ENCODE results near the gene ZNF780B. TPM values are rescaled to one million over a fixed set of nuclear protein-coding genes. Genes with fewer than 3 reads are reported as not detected.

Gene ZNF780B
- total RNA-seq, 1 donor from 2014 or later: 14.6 TPM

DNA sequence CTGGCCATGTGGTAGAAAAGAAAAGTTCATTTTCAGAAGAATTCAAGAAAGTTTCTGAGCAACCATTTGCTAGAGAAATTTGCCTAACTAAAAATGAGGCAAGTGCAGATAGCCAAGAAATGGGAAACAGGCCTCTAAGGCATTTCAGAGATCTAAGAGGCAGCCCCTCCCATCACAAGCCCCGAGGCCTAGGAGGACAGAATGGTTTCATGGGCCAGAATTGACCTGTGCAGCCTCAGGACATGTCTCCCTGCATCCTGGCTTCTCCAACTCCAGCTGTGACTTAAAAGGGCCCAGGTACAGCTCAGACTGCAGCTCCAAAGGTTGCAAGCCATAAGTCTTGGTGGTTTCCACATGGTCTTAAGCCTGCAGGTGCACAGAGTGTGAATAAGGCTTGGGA, 62.4 kb downstream of the ZNF780B start:
- Histone ChIP-seq H3K9me3 (ENCODE audit: control insufficient read depth in 3 of 3, low read length in 3 of 3) (no peaks in the 10 kb centered on the region), H3K4me1 (ENCODE audit: control insufficient read depth in 3 of 3, insufficient read depth in 3 of 3, low read length in 3 of 3) (peaks cover 9 to 19% (median 16%) of the 10 kb centered on the region in 3 donors), H3K27ac (ENCODE audit: low read depth, low read length) (no peak overlapping the region), H3K9ac (ENCODE audit: low read depth in 1 of 3, low read length in 3 of 3) (no peak overlapping the region), H3K27me3 (ENCODE audit: control insufficient read depth in 3 of 3, insufficient read depth in 3 of 3, low read length in 3 of 3) (no peaks in the 10 kb centered on the region), H3K36me3 (ENCODE audit: control insufficient read depth in 3 of 3, insufficient read depth in 3 of 3, low read length in 3 of 3) (peaks cover 0 to 4% (median 0%) of the 10 kb centered on the region in 3 donors), H3K4me3 (ENCODE audit: low read length in 3 of 3) (no peak overlapping the region)

DNA sequence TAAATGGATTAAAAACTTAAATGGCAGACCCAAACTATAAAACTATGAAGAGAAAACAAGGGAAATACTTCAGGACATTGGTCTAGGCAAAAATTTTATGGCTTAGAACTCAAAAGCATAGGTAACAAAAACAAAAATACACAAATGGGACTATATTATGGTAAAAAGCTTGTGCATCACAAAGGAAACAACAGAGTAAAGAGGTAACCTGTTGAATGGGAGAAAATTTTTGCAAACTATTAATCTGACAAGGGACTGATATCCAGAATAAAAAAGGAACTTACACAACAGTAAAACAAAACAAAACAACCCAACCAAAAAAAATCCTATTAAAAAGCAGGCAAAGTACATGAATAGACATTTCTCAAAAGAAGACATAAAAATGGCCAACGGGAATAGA, 68.4 kb downstream of the ZNF780B start:
- Histone ChIP-seq H3K36me3 (ENCODE audit: control insufficient read depth in 3 of 3, insufficient read depth in 3 of 3, low read length in 3 of 3) (peaks cover 0 to 4% (median 0%) of the 10 kb centered on the region in 3 donors), H3K9me3 (ENCODE audit: control insufficient read depth in 3 of 3, low read length in 3 of 3) (peaks cover 0 to 3% (median 0%) of the 10 kb centered on the region in 3 donors), H3K4me1 (ENCODE audit: control insufficient read depth in 3 of 3, insufficient read depth in 3 of 3, low read length in 3 of 3) (no peaks in the 10 kb centered on the region), H3K9ac (ENCODE audit: low read depth in 1 of 3, low read length in 3 of 3) (no peak overlapping the region), H3K27ac (ENCODE audit: low read depth, low read length) (no peak overlapping the region), H3K27me3 (ENCODE audit: control insufficient read depth in 3 of 3, insufficient read depth in 3 of 3, low read length in 3 of 3) (no peaks in the 10 kb centered on the region), H3K4me3 (ENCODE audit: low read length in 3 of 3) (no peak overlapping the region)

DNA sequence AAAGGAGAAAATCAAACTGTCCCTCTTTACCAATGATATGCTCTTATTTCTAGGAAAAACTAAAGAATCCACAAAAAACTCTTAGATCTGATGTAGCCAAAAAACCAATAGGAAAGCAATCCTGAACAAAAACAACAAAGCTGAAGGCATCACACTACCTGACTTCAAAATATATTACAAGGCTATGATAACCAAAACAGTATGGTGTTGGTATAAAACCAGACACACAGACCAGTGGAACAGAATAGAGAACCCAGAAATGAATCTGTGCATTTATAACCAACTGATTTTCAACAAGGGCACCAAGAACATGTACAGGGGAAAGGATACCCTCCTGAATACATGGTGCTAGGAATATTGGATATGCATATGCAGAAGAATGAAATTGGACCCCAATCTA, 68.9 kb downstream of the ZNF780B start:
- H3K36me3 ChIP-seq (ENCODE audit: control insufficient read depth in 3 of 3, insufficient read depth in 3 of 3, low read length in 3 of 3): peaks cover 0 to 7% (median 0%) of the 10 kb centered on the region in 3 donors

DNA sequence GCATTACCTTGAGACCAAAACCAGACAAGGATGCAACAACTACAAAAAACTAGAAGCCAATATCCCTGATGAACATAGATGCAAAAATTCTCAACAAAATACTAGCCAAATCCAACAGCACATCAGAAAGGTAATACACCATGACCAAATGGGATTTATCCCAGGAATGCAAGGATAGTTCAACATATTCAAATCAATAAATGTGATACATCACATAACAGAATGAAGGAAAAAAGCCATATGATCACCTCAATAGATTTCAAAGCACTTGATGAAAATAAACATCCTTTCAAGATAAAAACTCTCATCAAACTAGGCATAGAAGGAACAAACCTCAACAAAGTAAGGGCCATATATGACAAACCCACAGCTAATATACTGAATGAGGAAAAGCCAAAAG, 69.4 kb downstream of the ZNF780B start:
- Histone ChIP-seq H3K4me1 (ENCODE audit: control insufficient read depth in 3 of 3, insufficient read depth in 3 of 3, low read length in 3 of 3) (no peaks in the 10 kb centered on the region), H3K27ac (ENCODE audit: low read depth, low read length) (no peak overlapping the region), H3K4me3 (ENCODE audit: low read length in 3 of 3) (no peak overlapping the region), H3K36me3 (ENCODE audit: control insufficient read depth in 3 of 3, insufficient read depth in 3 of 3, low read length in 3 of 3) (peaks cover 0 to 10% (median under 1%) of the 10 kb centered on the region in 3 donors), H3K27me3 (ENCODE audit: control insufficient read depth in 3 of 3, insufficient read depth in 3 of 3, low read length in 3 of 3) (no peaks in the 10 kb centered on the region), H3K9me3 (ENCODE audit: control insufficient read depth in 3 of 3, low read length in 3 of 3) (peaks cover 0 to 3% (median 0%) of the 10 kb centered on the region in 3 donors), H3K9ac (ENCODE audit: low read depth in 1 of 3, low read length in 3 of 3) (no peak overlapping the region)

More for the DNA sequence above, 68.9 kb downstream of the ZNF780B start:
- Histone ChIP-seq H3K27me3 (ENCODE audit: control insufficient read depth in 3 of 3, insufficient read depth in 3 of 3, low read length in 3 of 3) (no peaks in the 10 kb centered on the region), H3K9ac (ENCODE audit: low read depth in 1 of 3, low read length in 3 of 3) (no peak overlapping the region), H3K9me3 (ENCODE audit: control insufficient read depth in 3 of 3, low read length in 3 of 3) (peaks cover 0 to 3% (median 0%) of the 10 kb centered on the region in 3 donors), H3K4me3 (ENCODE audit: low read length in 3 of 3) (no peak overlapping the region), H3K4me1 (ENCODE audit: control insufficient read depth in 3 of 3, insufficient read depth in 3 of 3, low read length in 3 of 3) (no peaks in the 10 kb centered on the region), H3K27ac (ENCODE audit: low read depth, low read length) (no peak overlapping the region)

DNA sequence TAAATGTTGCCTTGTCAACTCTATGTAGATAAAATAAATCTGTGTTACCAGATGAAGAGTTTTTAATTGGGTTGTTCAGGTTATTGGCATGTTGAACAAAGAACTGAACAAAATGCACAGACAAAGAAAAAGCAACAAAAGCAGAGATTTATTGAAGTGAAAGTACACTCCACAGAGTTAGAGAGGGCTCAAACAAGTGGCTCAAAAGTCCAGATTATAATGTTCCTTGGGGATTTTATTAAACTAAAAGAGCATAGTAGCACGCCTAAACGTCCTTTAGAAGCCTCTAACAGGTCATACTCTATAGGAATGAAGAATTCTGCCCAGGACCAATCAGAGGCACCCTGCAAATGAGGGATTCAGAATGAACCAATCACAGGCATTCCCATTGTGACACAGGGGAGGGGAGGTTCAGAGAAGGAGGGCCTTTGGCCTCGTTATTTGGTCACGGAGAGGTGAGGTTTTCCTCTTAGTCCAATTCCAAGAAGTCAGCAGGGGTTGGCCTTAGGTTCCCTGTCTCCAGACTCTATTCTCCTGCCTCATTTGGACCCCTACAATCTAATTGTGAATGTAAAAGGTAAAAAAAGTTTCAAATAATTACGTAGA, 72.2 kb downstream of the ZNF780B start:
- H3K27me3 ChIP-seq (ENCODE audit: control insufficient read depth in 3 of 3, insufficient read depth in 3 of 3, low read length in 3 of 3): no peaks in the 10 kb centered on the region
- peaks cover 0 to 3% (median 0%) of the 10 kb centered on the region in 3 donors for H3K9me3 ChIP-seq (ENCODE audit: control insufficient read depth in 3 of 3, low read length in 3 of 3)
- peaks cover 22 to 34% (median 23%) of the 10 kb centered on the region in 3 donors for H3K36me3 ChIP-seq (ENCODE audit: control insufficient read depth in 3 of 3, insufficient read depth in 3 of 3, low read length in 3 of 3)

DNA sequence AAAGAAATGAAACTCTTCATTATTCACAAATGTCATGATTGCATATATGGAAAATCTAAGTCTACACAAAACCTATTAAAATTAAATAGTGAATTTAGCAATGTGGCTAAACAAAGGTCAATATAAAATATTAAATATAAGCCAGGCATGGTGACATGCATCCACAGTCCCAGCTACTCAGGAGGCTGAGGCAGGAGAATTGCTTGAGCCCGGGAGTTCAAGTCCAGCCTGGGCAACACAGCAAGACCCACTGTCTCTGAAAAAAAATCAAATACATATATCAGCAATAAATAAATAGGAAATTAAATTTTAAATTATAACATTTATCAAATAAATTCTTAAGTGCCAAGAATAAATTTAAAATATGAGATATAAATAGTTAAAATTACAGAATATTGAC, 73.1 kb downstream of the ZNF780B start:
- Histone ChIP-seq H3K9me3 (ENCODE audit: control insufficient read depth in 3 of 3, low read length in 3 of 3) (peaks cover 0 to 3% (median 0%) of the 10 kb centered on the region in 3 donors), H3K27me3 (ENCODE audit: control insufficient read depth in 3 of 3, insufficient read depth in 3 of 3, low read length in 3 of 3) (no peaks in the 10 kb centered on the region), H3K27ac (ENCODE audit: low read depth, low read length) (no peak overlapping the region), H3K4me3 (ENCODE audit: low read length in 3 of 3) (no peak overlapping the region), H3K9ac (ENCODE audit: low read depth in 1 of 3, low read length in 3 of 3) (no peak overlapping the region), H3K4me1 (ENCODE audit: control insufficient read depth in 3 of 3, insufficient read depth in 3 of 3, low read length in 3 of 3) (no peaks in the 10 kb centered on the region), H3K36me3 (ENCODE audit: control insufficient read depth in 3 of 3, insufficient read depth in 3 of 3, low read length in 3 of 3) (peaks cover 24 to 42% (median 31%) of the 10 kb centered on the region in 3 donors)

More for the DNA sequence above, 72.2 kb downstream of the ZNF780B start:
- H3K4me3 ChIP-seq (ENCODE audit: low read length in 3 of 3): no peak overlapping the region
- H3K27ac ChIP-seq (ENCODE audit: low read depth, low read length): no peak overlapping the region
- H3K9ac ChIP-seq (ENCODE audit: low read depth in 1 of 3, low read length in 3 of 3): no peak overlapping the region
- no peaks in the 10 kb centered on the region for H3K4me1 ChIP-seq (ENCODE audit: control insufficient read depth in 3 of 3, insufficient read depth in 3 of 3, low read length in 3 of 3)

Other genes starting within 250 kb of the ZNF780B start
- gene DYRK1B, start 222.1 kb downstream of the ZNF780B start, total RNA-seq: 25.1 TPM
- 386 TPM for gene FBL, start 209.9 kb downstream of the ZNF780B start, total RNA-seq
- gene FCGBP, start 121.6 kb downstream of the ZNF780B start, total RNA-seq: 5.7 TPM
- 37.6 TPM for gene PSMC4, start 85.1 kb downstream of the ZNF780B start, total RNA-seq
- 7.3 TPM for gene ZNF546, start 59.2 kb downstream of the ZNF780B start, total RNA-seq
- 14.6 TPM for gene ZNF780A, start 34.7 kb upstream of the ZNF780B start, total RNA-seq
- gene MAP3K10, start 135.2 kb upstream of the ZNF780B start, total RNA-seq: 3.1 TPM
- gene TTC9B, start 162.2 kb upstream of the ZNF780B start, total RNA-seq: not detected
- gene CCNP, start 170.5 kb upstream of the ZNF780B start, total RNA-seq: not detected
- 91.3 TPM for gene AKT2, start 229.1 kb upstream of the ZNF780B start, total RNA-seq

Data from skeletal muscle tissue (tissue), 4 donors.